ENCODE measurements around the gene PDCL2.

Gene PDCL2, protein sequence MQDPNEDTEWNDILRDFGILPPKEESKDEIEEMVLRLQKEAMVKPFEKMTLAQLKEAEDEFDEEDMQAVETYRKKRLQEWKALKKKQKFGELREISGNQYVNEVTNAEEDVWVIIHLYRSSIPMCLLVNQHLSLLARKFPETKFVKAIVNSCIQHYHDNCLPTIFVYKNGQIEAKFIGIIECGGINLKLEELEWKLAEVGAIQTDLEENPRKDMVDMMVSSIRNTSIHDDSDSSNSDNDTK

DNA sequence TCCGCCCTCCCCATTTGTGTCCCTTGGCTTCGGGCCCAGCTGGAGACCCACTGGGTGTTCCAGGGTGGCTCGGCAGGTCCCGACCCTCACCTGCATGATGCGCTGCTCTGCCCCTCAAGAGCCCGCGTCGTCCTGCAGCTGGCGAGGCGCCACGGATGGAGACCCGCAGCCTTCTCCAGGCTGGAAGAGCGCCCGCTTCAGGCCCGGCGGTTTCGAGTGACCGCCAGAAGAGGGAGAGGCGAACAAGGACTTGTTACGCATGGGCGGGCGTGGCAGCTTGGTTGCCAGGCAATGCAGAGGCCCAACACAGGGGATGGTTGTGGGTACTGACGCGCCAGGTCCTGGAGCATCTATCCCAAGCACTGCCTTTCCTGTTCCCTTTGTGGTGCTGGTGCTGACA, at the start of gene PDCL2:
TSS of gene PDCL2 (minus strand) at position 232 of the 400 bp plus-strand sequence. CDS start at position 96, 136 bp downstream.
- Histone ChIP-seq H3K4me3 (ENCODE audit: low read length) (no peak within 1 kb of the TSS), H3K4me1 (ENCODE audit: low read length) (no peaks in the 10 kb centered on the region), H3K4me2 (ENCODE audit: low read depth, low read length) (no peak within 1 kb of the TSS), H3K9ac (ENCODE audit: low read length) (no peak within 1 kb of the TSS), H2AFZ (ENCODE audit: low read length) (no peak within 1 kb of the TSS), H3K79me2 (ENCODE audit: low read length) (no peaks in the 10 kb centered on the region), H3K9me3 (replicated peaks; ENCODE audit: insufficient read depth, low read length) (no peaks in the 10 kb centered on the region), H3K27ac (ENCODE audit: low read length) (no peak within 1 kb of the TSS), H3K9me2 (replicated peaks; ENCODE audit: insufficient read depth, low read length) (no peaks in the 10 kb centered on the region), H4K20me1 (ENCODE audit: insufficient read depth, low read length) (no peaks in the 10 kb centered on the region), H3K36me3 (replicated peaks; ENCODE audit: insufficient read depth, low read length) (no peaks in the 10 kb centered on the region), H3F3A (ENCODE audit: insufficient read depth, low read length) (no peaks in the 10 kb centered on the region), H3K27me3 (replicated peaks; ENCODE audit: insufficient read depth, low read length) (no peaks in the 10 kb centered on the region)
- no peak for DNase-seq
- no peak for TF ChIP-seq EZH2 (optimal IDR thresholded peaks at IDR 0.05; ENCODE audit: low read depth, low read length)
- no peak for TF ChIP-seq EZH2phosphoT487 (IDR thresholded peaks at IDR 0.05; ENCODE audit: low read length)
- no peak for TF ChIP-seq CTCF (IDR thresholded peaks at IDR 0.05; ENCODE audit: low read length)

- Histone ChIP-seq H3K4me2 (ENCODE audit: low read depth, low read length) (no peak overlapping the region), H3K79me2 (ENCODE audit: low read length) (no peaks in the 10 kb centered on the region), H3K4me1 (ENCODE audit: low read length) (no peaks in the 10 kb centered on the region; the same call in 1 of the 2 replicates), H3K36me3 (replicated peaks; ENCODE audit: insufficient read depth, low read length) (no peaks in the 10 kb centered on the region), H3K27me3 (replicated peaks; ENCODE audit: insufficient read depth, low read length) (no peaks in the 10 kb centered on the region), H3K4me3 (ENCODE audit: low read length) (no peak overlapping the region), H3K9me2 (replicated peaks; ENCODE audit: insufficient read depth, low read length) (no peaks in the 10 kb centered on the region), H3F3A (ENCODE audit: insufficient read depth, low read length) (no peaks in the 10 kb centered on the region), H3K27ac (ENCODE audit: low read length) (no peak overlapping the region), H3K9me3 (replicated peaks; ENCODE audit: insufficient read depth, low read length) (no peaks in the 10 kb centered on the region), H3K9ac (ENCODE audit: low read length) (no peak overlapping the region), H4K20me1 (ENCODE audit: insufficient read depth, low read length) (no peaks in the 10 kb centered on the region), H2AFZ (ENCODE audit: low read length) (no peak overlapping the region)
- DNase-seq, result no peak
- TF ChIP-seq EZH2phosphoT487 (IDR thresholded peaks at IDR 0.05; ENCODE audit: low read length) (no peak), EZH2 (optimal IDR thresholded peaks at IDR 0.05; ENCODE audit: low read depth, low read length) (no peak), CTCF (IDR thresholded peaks at IDR 0.05; ENCODE audit: low read length) (no peak)
Measured at GRCh38 chr4:55637272-55637820, 45.3 kb upstream of the PDCL2 start.

DNA sequence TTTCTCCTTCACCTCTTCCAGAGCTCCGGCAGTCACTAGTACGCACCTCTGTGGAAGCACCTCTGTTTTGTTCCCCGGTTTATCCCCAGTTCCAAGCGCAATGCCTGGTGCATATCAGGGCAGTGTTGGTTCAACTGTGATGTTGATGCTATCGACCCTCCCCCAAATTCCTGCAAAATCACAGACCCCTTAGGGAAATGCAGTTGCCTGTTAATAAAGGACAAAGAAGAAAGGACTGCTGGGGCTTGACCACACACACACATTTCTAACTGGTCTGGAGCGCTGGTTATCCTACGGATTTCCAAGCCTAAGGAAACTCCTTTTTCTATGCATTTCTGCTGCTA, 44.6 kb upstream of the PDCL2 start:
- Histone ChIP-seq H3F3A (ENCODE audit: insufficient read depth, low read length) (no peaks in the 10 kb centered on the region), H2AFZ (ENCODE audit: low read length) (peak overlapping the region; percentile 70), H3K9me2 (replicated peaks; ENCODE audit: insufficient read depth, low read length) (no peaks in the 10 kb centered on the region), H3K36me3 (replicated peaks; ENCODE audit: insufficient read depth, low read length) (no peaks in the 10 kb centered on the region), H3K27ac (ENCODE audit: low read length) (no peak overlapping the region), H3K27me3 (replicated peaks; ENCODE audit: insufficient read depth, low read length) (no peaks in the 10 kb centered on the region), H3K4me1 (ENCODE audit: low read length) (no peaks in the 10 kb centered on the region; the same call in 1 of the 2 replicates), H3K79me2 (ENCODE audit: low read length) (no peaks in the 10 kb centered on the region), H3K9ac (ENCODE audit: low read length) (no peak overlapping the region), H3K9me3 (replicated peaks; ENCODE audit: insufficient read depth, low read length) (no peaks in the 10 kb centered on the region), H4K20me1 (ENCODE audit: insufficient read depth, low read length) (no peaks in the 10 kb centered on the region), H3K4me2 (ENCODE audit: low read depth, low read length) (peak overlapping the region; percentile 97), H3K4me3 (ENCODE audit: low read length) (peak overlapping the region; percentile 61; the same call in 1 of the 2 replicates)
- TF ChIP-seq EZH2 (optimal IDR thresholded peaks at IDR 0.05; ENCODE audit: low read depth, low read length) (no peak), CTCF (IDR thresholded peaks at IDR 0.05; ENCODE audit: low read length) (no peak), EZH2phosphoT487 (IDR thresholded peaks at IDR 0.05; ENCODE audit: low read length) (no peak)
- no peak for DNase-seq
